Esophagus squamous epithelium (tissue), 4 donors: ENCODE measurements around the gene PSMD13.

Experiments used
- POLR2A ChIP-seq, 4 donors: fragments of 450-650 bp; IDR thresholded peaks; one replicate each; pipeline ENCODE4 v1.6.1; 2017; ENCODE audit warnings: antibody characterized with exemption in 4 of 4, mild to moderate bottlenecking in 4 of 4, moderate library complexity in 3 of 4
- TF ChIP-seq, protein P1 (sequence below), 6 experiments: fragments of 450-650 bp in 4 of 6; fragments of 200-600 bp in 2 of 6; sonication (generic) in 2 of 6; IDR thresholded peaks; one replicate each; pipeline ENCODE4 v1.5.1; 2016 to 2019; ENCODE audit warnings: antibody characterized with exemption in 6 of 6, mild to moderate bottlenecking in 4 of 6, moderate library complexity in 4 of 6

DNA sequence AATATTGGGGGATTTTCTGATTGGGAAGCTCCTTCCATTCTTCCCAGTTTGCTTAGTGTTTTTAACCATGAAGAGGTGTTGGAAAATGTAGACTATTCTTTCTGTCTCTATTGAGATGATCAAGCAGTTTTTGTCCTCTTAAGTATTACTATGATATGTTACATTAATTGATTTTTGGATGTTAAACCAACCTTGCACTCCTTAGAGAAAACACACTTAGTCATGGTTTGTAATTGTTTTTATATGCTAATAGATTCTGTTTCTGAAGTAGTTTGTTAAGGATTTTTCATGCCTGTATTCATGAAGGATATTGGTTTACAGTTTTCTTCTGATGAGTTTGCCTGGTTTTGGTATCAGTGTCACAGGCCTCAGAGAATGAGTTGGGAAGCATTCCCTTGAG, 39.4 kb downstream of the PSMD13 start:
- TF ChIP-seq, protein P1, sequence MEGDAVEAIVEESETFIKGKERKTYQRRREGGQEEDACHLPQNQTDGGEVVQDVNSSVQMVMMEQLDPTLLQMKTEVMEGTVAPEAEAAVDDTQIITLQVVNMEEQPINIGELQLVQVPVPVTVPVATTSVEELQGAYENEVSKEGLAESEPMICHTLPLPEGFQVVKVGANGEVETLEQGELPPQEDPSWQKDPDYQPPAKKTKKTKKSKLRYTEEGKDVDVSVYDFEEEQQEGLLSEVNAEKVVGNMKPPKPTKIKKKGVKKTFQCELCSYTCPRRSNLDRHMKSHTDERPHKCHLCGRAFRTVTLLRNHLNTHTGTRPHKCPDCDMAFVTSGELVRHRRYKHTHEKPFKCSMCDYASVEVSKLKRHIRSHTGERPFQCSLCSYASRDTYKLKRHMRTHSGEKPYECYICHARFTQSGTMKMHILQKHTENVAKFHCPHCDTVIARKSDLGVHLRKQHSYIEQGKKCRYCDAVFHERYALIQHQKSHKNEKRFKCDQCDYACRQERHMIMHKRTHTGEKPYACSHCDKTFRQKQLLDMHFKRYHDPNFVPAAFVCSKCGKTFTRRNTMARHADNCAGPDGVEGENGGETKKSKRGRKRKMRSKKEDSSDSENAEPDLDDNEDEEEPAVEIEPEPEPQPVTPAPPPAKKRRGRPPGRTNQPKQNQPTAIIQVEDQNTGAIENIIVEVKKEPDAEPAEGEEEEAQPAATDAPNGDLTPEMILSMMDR (IDR thresholded peaks at IDR 0.05): no peak
- no peak for TF ChIP-seq POLR2A (IDR thresholded peaks at IDR 0.05)
